HG02798 (cell line): ENCODE results near the gene ELP4.
A peak's percentile ranks its signal among the peaks of the same experiment; 100 is the strongest.
"Not testable (repeated sequence)": the region's sequence is repeated elsewhere in the genome, so short reads cannot be mapped to it uniquely, and the experiment has no call there.

ENCODE experiments used
- ATAC-seq: cut with Tn5 transposase; IDR thresholded peaks from one replicate; pipeline ENCODE4 v1.9.1; 2021; ENCODE audit warnings: mild to moderate bottlenecking; ENCODE audit not compliant: unreplicated experiment, poor library complexity

Gene ELP4

GRCh38 chr11:31509429-31510345, at the start of gene ELP4, which contains the start of gene IMMP1L:
Gene ELP4, plus strand, starts transcription at chr11:31509767. Its CDS starts 18 bp downstream, at chr11:31509785.
Gene IMMP1L, minus strand, starts transcription at chr11:31509622. Its CDS starts 46,346 bp downstream, at chr11:31463276.
- ATAC-seq, result peak; percentile 100

DNA sequence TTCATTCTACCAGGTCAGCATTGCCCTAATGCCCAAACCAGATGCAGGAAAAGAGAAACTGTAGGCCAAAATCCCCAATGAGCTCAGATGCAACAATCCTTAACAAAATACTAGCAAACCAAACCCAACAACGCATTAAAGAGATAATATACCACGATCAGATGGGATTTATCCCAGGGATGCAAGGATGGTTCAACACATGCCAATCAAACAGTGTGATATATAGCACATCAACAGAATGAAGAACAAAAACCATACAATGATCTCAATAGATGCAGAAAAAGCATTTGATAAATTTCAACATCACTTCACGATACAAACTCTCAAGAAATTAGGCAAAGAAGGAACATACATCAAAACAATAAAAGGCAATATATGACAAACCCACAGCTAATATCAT, 45.1 kb upstream of the ELP4 start:
- ATAC-seq, result no peak

GRCh38 chr11:31474083-31474482, 35.5 kb upstream of the ELP4 start:
- ATAC-seq, result no peak

DNA sequence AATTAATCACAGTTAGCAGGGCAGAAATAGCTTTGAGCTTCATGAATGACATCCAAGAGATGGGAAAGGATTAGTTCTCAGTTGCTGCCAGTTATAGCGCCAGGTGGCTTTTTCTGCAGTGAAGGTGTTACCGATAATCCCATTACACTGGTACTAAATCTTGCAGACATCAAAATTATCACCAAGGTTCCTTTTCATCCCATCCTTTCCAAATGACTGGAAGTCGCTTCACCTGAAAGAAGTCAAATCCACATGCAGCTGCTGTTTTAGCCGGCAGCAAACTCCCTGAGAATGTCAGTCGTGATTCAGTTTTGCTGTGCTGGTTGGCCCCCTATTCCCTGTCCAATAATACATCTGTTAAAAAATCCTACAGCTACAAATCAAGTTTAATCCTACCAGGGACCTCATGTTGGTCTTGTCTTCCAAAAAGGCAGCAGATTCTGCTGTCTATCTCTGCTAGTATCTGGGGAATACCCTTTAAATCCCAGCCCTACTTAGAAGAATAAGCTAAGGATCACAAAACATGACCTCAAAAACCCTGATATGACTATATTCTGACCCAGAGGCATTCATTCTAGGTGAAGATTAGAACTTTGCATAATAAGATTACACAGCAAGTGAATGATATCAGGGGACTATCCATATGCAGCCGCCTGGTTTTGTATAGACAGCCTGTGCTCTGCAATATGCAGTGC, 31.9 kb upstream of the ELP4 start:
- ATAC-seq, result no peak

DNA sequence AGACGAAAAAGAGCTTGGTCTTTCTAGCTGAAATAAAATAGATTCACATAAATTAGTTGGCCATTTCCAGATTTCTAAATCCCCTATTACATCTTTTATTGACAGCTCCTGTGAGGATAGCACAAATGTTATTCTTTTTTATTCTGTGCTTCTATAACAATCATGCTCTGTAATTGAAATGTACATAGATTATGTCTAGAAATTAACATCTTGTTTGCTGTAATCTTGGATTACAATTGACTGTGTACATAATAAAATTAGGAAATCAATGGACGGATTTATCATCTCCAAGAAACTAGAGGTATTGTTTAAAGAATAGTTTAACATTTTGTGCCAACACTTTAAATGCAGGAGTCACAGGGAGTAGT, 31.4 kb upstream of the ELP4 start:
- ATAC-seq, result no peak

DNA sequence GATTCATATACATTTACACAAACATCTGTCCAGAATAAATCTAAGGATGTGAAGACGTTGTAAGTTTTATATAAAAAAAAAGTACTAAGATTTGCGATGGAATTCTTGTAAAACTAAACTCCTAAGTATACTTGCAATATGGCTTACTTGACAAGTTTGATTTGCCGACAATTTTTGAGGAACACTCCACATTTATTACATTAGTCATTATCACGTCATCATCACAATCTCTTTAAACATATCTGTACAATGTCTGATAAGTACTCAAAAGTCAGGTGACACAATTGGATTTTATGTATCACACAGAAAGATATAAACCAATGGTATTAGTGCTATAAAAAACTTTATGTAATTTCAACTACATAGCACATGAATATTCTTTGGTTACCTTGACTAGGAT, 30.5 kb upstream of the ELP4 start:
- ATAC-seq, result no peak

DNA sequence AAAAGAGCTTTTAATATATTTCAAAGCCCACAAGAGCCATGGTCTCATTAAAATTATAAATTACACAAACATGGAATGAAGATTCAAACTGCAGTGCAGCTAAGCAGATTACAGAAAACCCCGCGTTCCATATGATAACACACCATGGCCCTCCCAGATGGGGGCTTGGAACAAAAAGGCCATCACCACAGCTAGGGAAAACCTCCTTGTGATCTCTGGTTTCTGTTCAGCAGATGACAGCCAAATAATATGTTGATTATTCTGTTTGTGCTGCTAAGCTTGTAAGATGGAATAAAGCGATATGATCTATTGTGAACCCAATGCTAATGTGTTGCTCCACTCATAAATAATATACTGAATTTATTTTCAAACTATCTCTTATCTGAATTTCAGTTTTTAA, 28.6 kb upstream of the ELP4 start:
- ATAC-seq, result no peak

DNA sequence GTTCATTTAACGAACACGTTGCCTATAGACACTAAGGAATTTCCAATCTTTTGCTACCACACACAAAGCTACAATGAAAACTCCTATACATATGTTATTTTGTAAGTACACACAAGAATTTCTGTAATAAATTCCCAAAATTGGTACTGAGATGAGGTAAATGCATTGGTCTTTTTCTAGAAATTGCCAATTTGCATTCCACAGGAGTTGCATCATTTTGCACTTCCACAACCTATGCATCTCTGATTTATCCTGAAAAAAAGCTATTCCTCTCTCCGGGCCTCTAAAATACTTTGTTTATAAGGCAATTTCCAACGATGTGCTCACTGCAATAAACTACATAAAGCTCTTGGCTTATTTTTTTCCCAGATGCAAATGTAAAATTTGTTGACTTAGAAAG, 25.1 kb upstream of the ELP4 start:
- no peak for ATAC-seq

GRCh38 chr11:31487848-31488247, 21.7 kb upstream of the ELP4 start:
- peak; percentile 42 for ATAC-seq

DNA sequence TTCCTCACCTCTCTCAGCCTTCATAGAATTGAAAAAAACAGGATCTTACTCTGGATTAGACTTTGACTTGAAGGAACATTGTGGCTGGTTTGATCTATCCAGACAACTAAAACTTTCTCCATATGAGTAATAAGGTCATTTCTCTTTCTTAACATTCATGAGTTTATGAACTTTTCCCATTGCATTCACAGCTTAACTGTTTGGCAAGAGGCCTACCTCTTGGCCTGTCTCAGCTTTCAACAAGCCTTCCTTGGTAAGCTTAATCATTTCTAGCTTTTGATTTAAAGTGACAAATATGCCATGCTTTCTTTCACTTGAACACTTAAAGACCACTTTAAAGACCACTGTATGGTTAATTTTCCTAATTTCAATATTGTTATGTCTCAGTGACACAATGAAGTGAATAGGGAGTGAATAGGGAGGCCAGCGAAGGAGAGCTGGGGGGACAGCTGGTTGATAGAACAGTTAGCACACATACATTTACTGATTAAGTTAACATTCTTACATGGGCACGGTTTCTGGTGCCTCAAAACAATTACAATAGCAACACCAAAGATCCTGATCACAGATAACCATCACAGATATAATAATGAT, 17.1 kb upstream of the ELP4 start:
- no peak for ATAC-seq

- no peak for ATAC-seq
Observed at GRCh38 chr11:31493235-31493634, 16.3 kb upstream of the ELP4 start.

DNA sequence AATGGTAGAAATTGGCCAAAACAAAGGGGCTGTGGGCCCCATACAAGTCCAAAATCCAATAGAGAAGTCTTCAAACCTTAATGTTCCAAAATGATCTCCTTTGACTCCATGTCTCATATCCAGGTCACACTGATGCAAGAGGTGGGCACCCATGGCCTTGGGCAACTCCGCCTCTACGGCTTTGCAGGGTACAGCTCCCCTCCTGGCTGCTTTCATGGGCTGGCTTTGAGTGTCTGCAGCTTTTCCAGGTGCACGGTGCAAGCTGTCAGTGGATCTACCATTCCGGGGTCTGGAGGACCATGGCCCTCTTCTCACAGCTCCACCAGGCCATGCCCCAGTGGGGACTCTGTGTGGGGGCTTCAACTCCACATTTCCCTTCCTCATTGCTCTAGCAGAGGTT, 15.8 kb upstream of the ELP4 start:
- ATAC-seq, result not testable (repeated sequence)

GRCh38 chr11:31499576-31500178, 9.9 kb upstream of the ELP4 start:
- ATAC-seq, result no peak

GRCh38 chr11:31500560-31500959, 9.0 kb upstream of the ELP4 start:
- no peak for ATAC-seq

- ATAC-seq, result peak; percentile 5
Observed at GRCh38 chr11:31509051-31509428, 527 bp upstream of the ELP4 start.

- ATAC-seq, result no peak
Observed at GRCh38 chr11:31512117-31512516, 2.5 kb downstream of the ELP4 start.

- ATAC-seq, result no peak
Observed at GRCh38 chr11:31521497-31522150, 12.1 kb downstream of the ELP4 start.

DNA sequence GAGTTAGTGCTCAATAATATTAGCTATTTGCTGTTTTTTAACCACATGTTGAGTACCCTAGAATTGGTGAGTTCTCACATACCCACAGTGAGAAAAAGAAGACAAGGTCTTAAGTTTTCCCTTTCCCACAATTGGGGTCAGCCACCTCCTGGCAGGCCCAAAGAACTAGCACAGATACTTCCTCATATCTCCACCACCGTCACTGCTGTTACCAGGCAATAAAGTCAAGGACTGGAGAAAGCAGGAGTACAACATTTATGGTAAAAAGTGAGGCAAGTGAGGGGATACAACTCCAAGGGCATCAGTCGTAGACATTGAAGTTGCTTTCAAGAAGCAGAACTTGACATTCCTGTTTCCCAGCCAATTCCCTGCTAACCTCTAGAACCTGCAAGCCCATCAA, 19.6 kb downstream of the ELP4 start:
- no peak for ATAC-seq

GRCh38 chr11:31529701-31530100, 20.1 kb downstream of the ELP4 start:
- ATAC-seq, result peak; percentile 77

DNA sequence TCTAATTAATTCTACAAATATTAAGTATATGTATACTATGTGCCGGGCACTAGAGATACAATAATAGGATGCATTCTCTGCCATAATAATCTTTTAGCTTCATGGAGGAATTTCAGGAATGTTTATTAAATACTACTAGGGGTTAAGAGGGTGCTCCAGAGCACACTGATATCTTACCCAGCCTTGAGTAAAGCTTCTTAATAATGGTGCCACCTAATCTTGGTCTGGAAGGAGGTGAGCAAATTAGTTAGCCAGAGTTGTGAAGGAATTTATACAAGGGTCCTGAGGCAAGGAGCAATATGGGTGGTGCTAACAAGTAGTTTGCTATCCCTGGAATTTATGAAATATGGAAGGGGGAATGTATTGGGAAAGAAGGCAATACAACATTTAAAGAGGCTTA, 21.7 kb downstream of the ELP4 start:
- ATAC-seq, result no peak
